Measurements from ENCODE around the gene METTL22. TPM values are rescaled to one million over a fixed set of nuclear protein-coding genes. Genes with fewer than 3 reads are reported as not detected.

Gene METTL22
- total RNA-seq, 3 donors from 2014 or later = 26.9 to 36.1 (median 27.4) TPM

GRCh38 chr16:8605554-8605953 is 15.9 kb upstream of the METTL22 start:
- DNase-seq (ENCODE audit: low spot score in 2 of 2) = no peak
- Histone ChIP-seq H3K27me3 (no peaks in the 10 kb centered on the region), H3K9me3 (no peaks in the 10 kb centered on the region), H3K4me1 (no peaks in the 10 kb centered on the region), H3K4me3 (no peak overlapping the region), H3K36me3 (no peaks in the 10 kb centered on the region), H3K27ac (no peak overlapping the region)
- intact Hi-C loops (cut with DNase I; ENCODE audit: low total_unique reads) = no loop called here
- TF ChIP-seq, protein P1, sequence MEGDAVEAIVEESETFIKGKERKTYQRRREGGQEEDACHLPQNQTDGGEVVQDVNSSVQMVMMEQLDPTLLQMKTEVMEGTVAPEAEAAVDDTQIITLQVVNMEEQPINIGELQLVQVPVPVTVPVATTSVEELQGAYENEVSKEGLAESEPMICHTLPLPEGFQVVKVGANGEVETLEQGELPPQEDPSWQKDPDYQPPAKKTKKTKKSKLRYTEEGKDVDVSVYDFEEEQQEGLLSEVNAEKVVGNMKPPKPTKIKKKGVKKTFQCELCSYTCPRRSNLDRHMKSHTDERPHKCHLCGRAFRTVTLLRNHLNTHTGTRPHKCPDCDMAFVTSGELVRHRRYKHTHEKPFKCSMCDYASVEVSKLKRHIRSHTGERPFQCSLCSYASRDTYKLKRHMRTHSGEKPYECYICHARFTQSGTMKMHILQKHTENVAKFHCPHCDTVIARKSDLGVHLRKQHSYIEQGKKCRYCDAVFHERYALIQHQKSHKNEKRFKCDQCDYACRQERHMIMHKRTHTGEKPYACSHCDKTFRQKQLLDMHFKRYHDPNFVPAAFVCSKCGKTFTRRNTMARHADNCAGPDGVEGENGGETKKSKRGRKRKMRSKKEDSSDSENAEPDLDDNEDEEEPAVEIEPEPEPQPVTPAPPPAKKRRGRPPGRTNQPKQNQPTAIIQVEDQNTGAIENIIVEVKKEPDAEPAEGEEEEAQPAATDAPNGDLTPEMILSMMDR (IDR thresholded peaks at IDR 0.05) = no peak
- TF ChIP-seq POLR2A (IDR thresholded peaks at IDR 0.05) = no peak
- TF ChIP-seq POLR2AphosphoS5 (IDR thresholded peaks at IDR 0.05) = no peak

DNA sequence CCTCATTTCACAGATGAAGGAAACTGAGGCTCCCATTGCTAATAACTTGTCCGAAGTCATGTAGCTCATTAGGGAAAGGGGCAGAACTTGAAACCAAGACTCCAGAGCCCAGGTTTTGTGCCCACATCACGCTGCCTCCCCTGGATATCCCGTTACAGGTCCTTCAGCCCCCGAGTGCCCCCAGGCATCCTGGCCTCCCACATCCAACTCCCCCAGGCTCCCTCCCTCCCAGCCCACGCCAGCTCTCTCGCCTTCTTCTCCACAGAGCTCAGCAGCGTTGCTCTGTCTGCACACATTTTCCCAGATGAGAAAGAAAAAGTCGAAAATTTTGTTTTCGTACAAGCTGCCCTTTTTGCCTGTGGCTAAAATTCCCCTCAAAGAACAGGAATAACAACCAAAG is 14.3 kb upstream of the METTL22 start:
- Histone ChIP-seq H3K4me3 (no peak overlapping the region), H3K27me3 (no peaks in the 10 kb centered on the region), H3K36me3 (no peaks in the 10 kb centered on the region), H3K9me3 (no peaks in the 10 kb centered on the region), H3K4me1 (no peaks in the 10 kb centered on the region), H3K27ac (no peak overlapping the region)
- no peak for TF ChIP-seq POLR2A (IDR thresholded peaks at IDR 0.05)
- TF ChIP-seq, protein P1 (IDR thresholded peaks at IDR 0.05) = no peak
- no peak for TF ChIP-seq POLR2AphosphoS5 (IDR thresholded peaks at IDR 0.05)
- intact Hi-C loops (cut with DNase I; ENCODE audit: low total_unique reads) = no loop called here
- no peak for DNase-seq (ENCODE audit: low spot score in 2 of 2)

DNA sequence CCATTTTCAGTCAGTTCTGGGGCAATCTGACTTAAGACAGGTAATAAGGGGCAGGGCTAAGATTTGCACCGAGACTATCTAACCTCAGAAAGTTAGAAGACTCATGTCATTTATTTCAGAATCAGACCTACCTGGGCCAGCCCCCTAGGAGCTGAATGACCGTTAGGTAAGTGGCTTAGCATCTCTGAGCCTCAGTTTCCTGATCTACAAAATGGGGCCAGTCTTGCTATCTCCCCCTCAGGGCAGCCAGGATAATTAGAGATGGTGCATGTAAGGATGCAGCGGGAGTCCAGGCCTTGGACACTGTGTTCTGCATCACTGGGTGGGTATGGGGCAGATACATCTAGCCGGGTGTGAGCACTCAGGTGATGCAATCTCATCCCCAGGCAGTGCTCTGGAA is 10.4 kb upstream of the METTL22 start:
- TF ChIP-seq, protein P1 (IDR thresholded peaks at IDR 0.05) = no peak
- no peak for TF ChIP-seq POLR2A (IDR thresholded peaks at IDR 0.05)
- Histone ChIP-seq H3K4me1 (no peaks in the 10 kb centered on the region), H3K4me3 (no peak overlapping the region), H3K27me3 (no peaks in the 10 kb centered on the region), H3K9me3 (no peaks in the 10 kb centered on the region), H3K36me3 (no peaks in the 10 kb centered on the region), H3K27ac (no peak overlapping the region)
- no peak for DNase-seq (ENCODE audit: low spot score in 2 of 2)
- intact Hi-C loops (cut with DNase I; ENCODE audit: low total_unique reads) = no loop called here

DNA sequence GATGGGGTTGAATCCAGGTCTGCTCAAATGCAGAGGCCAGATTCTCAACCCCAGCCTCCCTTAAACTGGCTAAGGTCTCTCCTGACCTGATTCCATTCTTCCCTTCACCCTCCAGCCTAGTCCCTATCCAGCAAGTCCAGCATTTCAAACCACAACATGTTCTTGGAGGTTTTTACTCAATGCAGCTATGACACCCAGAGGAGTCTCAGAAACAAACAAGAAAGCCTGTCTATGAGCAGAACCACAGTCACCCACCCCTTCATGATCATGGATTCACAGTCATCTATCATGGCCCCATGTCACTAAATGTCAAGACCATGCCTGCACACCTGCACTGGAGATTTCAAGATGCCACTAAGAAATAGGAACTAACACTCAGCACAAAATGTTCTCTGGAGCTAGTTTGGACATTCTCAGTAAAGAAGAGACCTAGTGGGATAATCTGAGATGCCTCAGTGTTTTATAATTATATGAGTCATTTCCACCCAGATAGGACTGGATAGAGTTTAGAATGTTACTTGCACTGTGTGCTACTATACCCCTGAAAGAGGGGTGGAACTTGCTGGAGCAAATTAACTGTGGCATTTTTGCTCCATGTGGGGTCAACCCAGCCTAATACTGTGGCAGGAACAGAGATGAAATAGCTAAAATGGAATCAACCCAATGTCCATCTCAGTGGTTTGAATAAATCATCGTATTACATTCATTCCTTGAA is 9.5 kb upstream of the METTL22 start:
- no peaks in the 10 kb centered on the region for H3K27me3 ChIP-seq
- DNase-seq (ENCODE audit: low spot score in 2 of 2) = no peak

GRCh38 chr16:8614435-8615029 is 7.0 kb upstream of the METTL22 start:
- no peaks in the 10 kb centered on the region for H3K4me1 ChIP-seq
- intact Hi-C loops (cut with DNase I; ENCODE audit: low total_unique reads) = no loop called here
- no peaks in the 10 kb centered on the region for H3K27me3 ChIP-seq
- H3K9me3 ChIP-seq = no peaks in the 10 kb centered on the region
- H3K27ac ChIP-seq = no peak overlapping the region
- TF ChIP-seq POLR2A (IDR thresholded peaks at IDR 0.05) (no peak), POLR2AphosphoS5 (IDR thresholded peaks at IDR 0.05) (no peak)
- TF ChIP-seq, protein P1 (IDR thresholded peaks at IDR 0.05) = no peak
- H3K4me3 ChIP-seq = no peak overlapping the region
- no peak for DNase-seq (ENCODE audit: low spot score in 2 of 2)
- H3K36me3 ChIP-seq = no peaks in the 10 kb centered on the region

More for the DNA sequence above, 9.5 kb upstream of the METTL22 start:
- TF ChIP-seq POLR2A (IDR thresholded peaks at IDR 0.05) = no peak
- TF ChIP-seq, protein P1 (IDR thresholded peaks at IDR 0.05) = no peak
- no peak for TF ChIP-seq POLR2AphosphoS5 (IDR thresholded peaks at IDR 0.05)
- Histone ChIP-seq H3K4me3 (no peak overlapping the region), H3K36me3 (no peaks in the 10 kb centered on the region), H3K27ac (no peak overlapping the region), H3K4me1 (no peaks in the 10 kb centered on the region), H3K9me3 (no peaks in the 10 kb centered on the region)
- intact Hi-C loops (cut with DNase I; ENCODE audit: low total_unique reads) = no loop called here
